Heart left ventricle (tissue), 13 donors: ENCODE results near the gene BID.
"Not testable (repeated sequence)": the region's sequence is repeated elsewhere in the genome, so short reads cannot be mapped to it uniquely, and the experiment has no call there.

ENCODE experiments used
- CTCF ChIP-seq, 12 donors: fragments of 200-600 bp; sonication (generic) in 4 of 12; IDR thresholded peaks; one replicate each; pipeline versions ENCODE4 v1.5.0 to v1.8.0; 2018 to 2022; ENCODE audit warnings: antibody characterized with exemption in 12 of 12, mild to moderate bottlenecking in 5 of 12
- POLR2A ChIP-seq, 2 donors: fragments of 450-650 bp; IDR thresholded peaks; one replicate each; pipeline ENCODE4 v1.6.1; 2017; ENCODE audit warnings: antibody characterized with exemption in 2 of 2, mild to moderate bottlenecking in 2 of 2, moderate library complexity in 2 of 2
- donor health status: ischemic (EF 13 %, LVEDD 7.1; RV severe dilation, severe dysfunction).
- donor health status: DM: no; HTN: yes; CAD: no.
- donor health status: DM: no; HTN: no; CAD: no.
- donor health status: ischemic (EF 25% LVEDD 6.9; RV normal size, moderate dysfunction).
- donor health status: ischemic (EF 25% LVEDD 5.7; RV mildly dilated, moderate dysfunction).
- donor health status: ischemic (EF 35%, LVEDD 5.7; RV mildly dilated, moderate dysfunction).
- donor health status: nonischemic (EF 11% LVEDD 7.7; RV severe dilation, severe dysfunction).
- donor health status: DM: yes; HTN: yes; CAD: no.
- donor health status: PGD.
- donor health status: ischemic (EF 29% LVEDD 5.4; RV normal size, mild dysfunction).
- donor health status: nonischemic (EF 23%, LVEDD 6.1; RV moderate dilation, normal function).

- TF ChIP-seq CTCF, POLR2A (IDR thresholded peaks at IDR 0.05): not testable (repeated sequence)
Observed at GRCh38 chr22:17698276-17698675, 76.0 kb downstream of the BID start.
